ENCODE data around the gene ENAH.
A peak's percentile ranks its signal among the peaks of the same experiment; 100 is the strongest.
"Not testable (repeated sequence)": the region's sequence is repeated elsewhere in the genome, so short reads cannot be mapped to it uniquely, and the experiment has no call there.

The ENAH gene

GRCh38 chr1:225477296-225477911, 175.5 kb downstream of the ENAH start:
- no peak for DNase-seq (ENCODE audit: low read depth)
- H3K4me3 ChIP-seq (ENCODE audit: low read length), result no peak overlapping the region
- no peak for TF ChIP-seq CTCF (conservative IDR thresholded peaks at IDR 0.05; ENCODE audit: low read depth, low read length)

- no peak overlapping the region for H3K4me3 ChIP-seq (ENCODE audit: low read length)
- no peak for DNase-seq (ENCODE audit: low read depth)
- TF ChIP-seq CTCF (conservative IDR thresholded peaks at IDR 0.05; ENCODE audit: low read depth, low read length), result no peak
These were observed 176.4 kb downstream of the ENAH start for GRCh38 chr1:225476538-225476988.

- no peak for DNase-seq (ENCODE audit: low read depth)
- no peak overlapping the region for H3K4me3 ChIP-seq (ENCODE audit: low read length)
- no peak for TF ChIP-seq CTCF (conservative IDR thresholded peaks at IDR 0.05; ENCODE audit: low read depth, low read length)
These were observed 176.8 kb downstream of the ENAH start for GRCh38 chr1:225476100-225476511.

GRCh38 chr1:225474986-225475820, 177.7 kb downstream of the ENAH start:
- DNase-seq (ENCODE audit: low read depth), result no peak

GRCh38 chr1:225474439-225474985, 178.4 kb downstream of the ENAH start:
- no peak overlapping the region for H3K4me3 ChIP-seq (ENCODE audit: low read length)
- TF ChIP-seq CTCF (conservative IDR thresholded peaks at IDR 0.05; ENCODE audit: low read depth, low read length), result no peak
- no peak for DNase-seq (ENCODE audit: low read depth)

More at GRCh38 chr1:225474986-225475820, 177.7 kb downstream of the ENAH start:
- peak; percentile 99 for TF ChIP-seq CTCF (conservative IDR thresholded peaks at IDR 0.05; ENCODE audit: low read depth, low read length)
- H3K4me3 ChIP-seq (ENCODE audit: low read length), result no peak overlapping the region

- not testable (repeated sequence) for H3K4me3 ChIP-seq (ENCODE audit: low read length); DNase-seq (ENCODE audit: low read depth)
These were observed 179.1 kb downstream of the ENAH start for GRCh38 chr1:225473676-225474438.

GRCh38 chr1:225473266-225473665, 179.7 kb downstream of the ENAH start:
- not testable (repeated sequence) for H3K4me3 ChIP-seq (ENCODE audit: low read length); DNase-seq (ENCODE audit: low read depth)
